K562 (cell line): ENCODE data around the gene CBFA2T2. TPM values are rescaled to one million over a fixed set of nuclear protein-coding genes. Genes with fewer than 3 reads are reported as not detected.

ENCODE experiments used
- ARID1B ChIP-seq: fragments of 450-650 bp; IDR thresholded peaks from 2 replicates; pipeline ENCODE4 v1.6.1; 2016; ENCODE audit warnings: antibody characterized with exemption, mild to moderate bottlenecking, inconsistent platforms
- ARID2 ChIP-seq: fragments of 450-650 bp; IDR thresholded peaks from 2 replicates; pipeline ENCODE4 v1.6.1; 2017; ENCODE audit warnings: antibody characterized with exemption, mild to moderate bottlenecking
- CCNT2 ChIP-seq: IDR thresholded peaks from 2 replicates; pipeline ENCODE4 v1.6.1; 2011; ENCODE audit warnings: borderline replicate concordance, low read depth, mild to moderate bottlenecking, moderate library complexity, mixed read lengths, low read length; ENCODE audit not compliant: insufficient read length; ENCODE audit errors: extremely low read depth
- CHD4 ChIP-seq: fragments of 200-600 bp; sonication (generic); IDR thresholded peaks from 3 replicates; pipeline ENCODE4 v1.6.1; 2012; ENCODE audit warnings: low read depth, mild to moderate bottlenecking, mixed read lengths, low read length, inconsistent platforms; ENCODE audit not compliant: insufficient read depth, insufficient replicate concordance, poor library complexity, severe bottlenecking
- DACH1 ChIP-seq: fragments of 450-650 bp; IDR thresholded peaks from 2 replicates; pipeline ENCODE4 v1.6.1; 2018; ENCODE audit not compliant: partially characterized antibody
- FOSL1 ChIP-seq: fragments of 200-800 bp; sonication (Bioruptor generic); conservative IDR thresholded peaks from 2 replicates; pipeline ENCODE4 v1.6.1; 2016; ENCODE audit warnings: missing genetic modification characterization, missing compliant biosample characterization
- KDM1A ChIP-seq, 2 experiments: fragments of 450-650 bp; IDR thresholded peaks; 2 replicates each; pipeline ENCODE4 v1.6.1; 2016; ENCODE audit warnings: mild to moderate bottlenecking in 2 of 2
- KDM5B ChIP-seq: fragments of 200-600 bp; sonication (generic); IDR thresholded peaks from 2 replicates; pipeline ENCODE4 v1.6.1; 2012; ENCODE audit warnings: low read depth, mild to moderate bottlenecking, moderate library complexity, low read length, control low read depth, inconsistent platforms; ENCODE audit not compliant: insufficient replicate concordance
- MEF2D ChIP-seq: conservative IDR thresholded peaks from 2 replicates; pipeline ENCODE4 v1.6.1; 2016; ENCODE audit warnings: low read depth, missing genetic modification characterization, missing compliant biosample characterization
- MTA3 ChIP-seq: fragments of 450-650 bp; formaldehyde crosslinking; IDR thresholded peaks from 2 replicates; pipeline ENCODE4 v1.6.1; 2017; ENCODE audit warnings: mild to moderate bottlenecking, borderline replicate concordance
- PHF20 ChIP-seq: fragments of 450-650 bp; IDR thresholded peaks from 2 replicates; pipeline ENCODE4 v1.6.1; 2018; ENCODE audit not compliant: partially characterized antibody
- PRDM10 ChIP-seq: fragments of 450-650 bp; IDR thresholded peaks from 2 replicates; pipeline ENCODE4 v1.6.1; 2018; ENCODE audit not compliant: partially characterized antibody
- SLC30A9 ChIP-seq: fragments of 250-450 bp; sonication (Bioruptor Pico); IDR thresholded peaks from 2 replicates; pipeline ENCODE4 v1.8.0; 2022; ENCODE audit warnings: mild to moderate bottlenecking, moderate library complexity
- SMAD4 ChIP-seq: fragments of 250-450 bp; sonication (Bioruptor Pico); conservative IDR thresholded peaks from 2 replicates; pipeline ENCODE4 v1.8.0; 2021; ENCODE audit warnings: inconsistent platforms, mild to moderate bottlenecking, moderate library complexity
- SMARCA5 ChIP-seq: fragments of 450-650 bp; IDR thresholded peaks from 2 replicates; pipeline ENCODE4 v1.6.1; 2016
- SP2 ChIP-seq: IDR thresholded peaks from 2 replicates; pipeline ENCODE4 v1.6.1; 2011; ENCODE audit warnings: mild to moderate bottlenecking, low read depth, low read length, moderate library complexity; ENCODE audit not compliant: poor library complexity, severe bottlenecking; ENCODE audit errors: extremely low read depth
- SPI1 ChIP-seq: IDR thresholded peaks from 2 replicates; pipeline ENCODE4 v1.6.1; 2011; ENCODE audit warnings: low read depth, low read length, control low read depth, borderline replicate concordance
- THAP12 ChIP-seq: fragments of 250-450 bp; sonication (Bioruptor Pico); IDR thresholded peaks from 2 replicates; pipeline ENCODE4 v1.9.0; 2021; ENCODE audit warnings: mild to moderate bottlenecking, inconsistent platforms
- ZBTB1 ChIP-seq: sonication (generic); formaldehyde crosslinking; IDR thresholded peaks from 2 replicates; pipeline ENCODE4 v1.8.1; 2023; ENCODE audit warnings: missing genetic modification reagents, low read depth, mild to moderate bottlenecking, borderline replicate concordance
- ZBTB17 ChIP-seq: fragments of 450-650 bp; formaldehyde crosslinking; IDR thresholded peaks from 2 replicates; pipeline ENCODE4 v1.4.0; 2020; ENCODE audit warnings: mild to moderate bottlenecking
- ZNF134 ChIP-seq: fragments of 250-450 bp; sonication (Bioruptor Pico); conservative IDR thresholded peaks from 2 replicates; pipeline ENCODE4 v1.4.0; 2020
- ZNF584 ChIP-seq: fragments of 200-800 bp; sonication (Bioruptor generic); IDR thresholded peaks from 2 replicates; pipeline ENCODE4 v1.6.1; 2016; ENCODE audit warnings: low read depth, mild to moderate bottlenecking, missing genetic modification characterization, missing compliant biosample characterization
- polyA plus RNA-seq, 8 experiments: library from polyadenylated mRNA; depleted of rRNA in 4 of 8; stranded (reverse) in 5 of 8; unstranded in 3 of 8; fragments of >200 nt; fragmentation: Nextera tagmentation in 2 of 8; fragmentation: Illumina TruSeq in 1 of 8; extraction: Ambion mirVana in 2 of 8; extraction: Trizol in 1 of 8; gene quantifications; 2 replicates each; pipeline versions ENCODE4 v1.2.1 to v1.2.3, GENCODE V29; 2011 to 2014; ENCODE audit warnings: inconsistent platforms in 1 of 8, missing spikeins in 1 of 8
- total RNA-seq, 7 experiments: library from RNA; depleted of rRNA in 6 of 7; stranded (reverse); fragments of >200 nt in 6 of 7; fragmentation: Illumina TruSeq in 2 of 7; extraction: Trizol in 2 of 7; gene quantifications; 2 replicates each; pipeline versions ENCODE4 v1.2.1 to v1.2.3, GENCODE V29; 2011 to 2021; ENCODE audit warnings: low replicate concordance in 1 of 7

The CBFA2T2 gene
- total and polyA plus RNA-seq, 9 of the 15 experiments (the other 6 are each of a cell fraction or from before 2014, with no cell fraction given), result 0.27 to 9.6 (median 5.8) TPM

DNA sequence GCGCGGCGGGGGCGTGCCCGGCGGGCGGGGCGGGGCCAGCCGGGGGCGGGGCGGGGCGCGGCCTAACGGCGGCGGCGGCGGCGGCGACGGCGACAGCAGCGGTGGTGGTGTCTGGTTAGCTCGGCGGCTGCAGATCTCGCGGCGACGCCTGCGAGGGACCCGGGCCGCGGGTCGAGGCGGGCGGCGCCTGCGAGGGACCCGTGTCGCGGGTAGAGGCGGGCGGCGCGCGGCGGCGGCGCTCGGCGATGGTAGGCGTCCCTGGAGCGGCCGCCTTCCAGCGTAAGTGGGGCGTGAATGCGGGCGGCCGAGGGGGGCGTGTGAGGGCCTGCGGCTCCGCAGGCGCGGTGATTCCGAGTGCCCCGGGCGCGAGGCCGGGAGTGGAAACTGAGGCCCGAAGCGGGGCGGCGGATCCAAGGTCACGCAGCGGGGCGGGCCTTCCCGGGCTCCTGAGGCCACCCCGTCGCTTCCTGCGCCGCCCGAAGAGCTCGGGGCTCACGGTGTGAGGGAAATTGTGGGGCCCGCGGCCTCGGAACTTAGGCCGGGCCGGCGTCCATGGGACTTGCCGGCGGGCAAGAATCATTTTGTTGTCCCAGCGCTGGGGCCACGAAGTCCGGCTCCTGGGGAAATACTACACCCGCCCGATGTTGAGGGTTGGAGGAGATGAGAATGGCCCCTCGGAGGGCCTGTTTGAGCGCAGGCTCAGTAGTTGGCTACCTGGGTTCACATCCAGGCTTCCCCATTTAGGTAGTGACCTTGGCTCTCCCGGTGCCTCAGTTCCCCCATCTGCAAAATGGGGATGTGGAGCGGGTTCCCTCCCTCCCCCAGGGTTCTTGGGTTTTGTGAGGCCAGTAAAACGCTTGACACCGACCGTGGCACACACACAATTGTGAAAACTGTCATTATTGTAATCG lies at the start of gene CBFA2T2 (continued):
- TF ChIP-seq CHD4 (peak; percentile 59), MTA3 (0 out of 2 replicates have a peak, but pooled peaks have one; percentile 13), ARID2 (no peak), ZBTB1 (CRISPR knock-in tag) (peak; percentile 58; the same call in 1 of the 2 replicates), KDM5B (peak; percentile 4), PRDM10 (peak; percentile 6), ARID1B (no peak), FOSL1 (tag) (peak; percentile 41; the same call in 1 of the 2 replicates), ZNF584 (CRISPR knock-in tag) (no peak), THAP12 (CRISPR knock-in tag) (peak; percentile 56; the same call in 1 of the 2 replicates), SMARCA5 (0 out of 2 replicates have a peak, but pooled peaks have one; percentile 68), PHF20 (peak; percentile 21), DACH1 (peak; percentile 9), CCNT2 (peak; percentile 37), ZBTB17 (CRISPR knock-in tag) (0 out of 2 replicates have a peak, but pooled peaks have one; percentile 24), KDM1A (IDR thresholded peaks at IDR 0.05) (peak; percentile 72 to 86), SLC30A9 (CRISPR knock-in tag) (no peak), MEF2D (tag) (no peak), SP2 (no peak), SMAD4 (CRISPR knock-in tag) (peak; percentile 80), SPI1 (0 out of 2 replicates have a peak, but pooled peaks have one; percentile 10), ZNF134 (no peak)
